ENCODE results near the gene IFNAR2. TPM values are rescaled to one million over a fixed set of nuclear protein-coding genes. Genes with fewer than 3 reads are reported as not detected.

Gene IFNAR2
- total RNA-seq, 1 donor from 2014 or later, result 20.3 TPM

DNA sequence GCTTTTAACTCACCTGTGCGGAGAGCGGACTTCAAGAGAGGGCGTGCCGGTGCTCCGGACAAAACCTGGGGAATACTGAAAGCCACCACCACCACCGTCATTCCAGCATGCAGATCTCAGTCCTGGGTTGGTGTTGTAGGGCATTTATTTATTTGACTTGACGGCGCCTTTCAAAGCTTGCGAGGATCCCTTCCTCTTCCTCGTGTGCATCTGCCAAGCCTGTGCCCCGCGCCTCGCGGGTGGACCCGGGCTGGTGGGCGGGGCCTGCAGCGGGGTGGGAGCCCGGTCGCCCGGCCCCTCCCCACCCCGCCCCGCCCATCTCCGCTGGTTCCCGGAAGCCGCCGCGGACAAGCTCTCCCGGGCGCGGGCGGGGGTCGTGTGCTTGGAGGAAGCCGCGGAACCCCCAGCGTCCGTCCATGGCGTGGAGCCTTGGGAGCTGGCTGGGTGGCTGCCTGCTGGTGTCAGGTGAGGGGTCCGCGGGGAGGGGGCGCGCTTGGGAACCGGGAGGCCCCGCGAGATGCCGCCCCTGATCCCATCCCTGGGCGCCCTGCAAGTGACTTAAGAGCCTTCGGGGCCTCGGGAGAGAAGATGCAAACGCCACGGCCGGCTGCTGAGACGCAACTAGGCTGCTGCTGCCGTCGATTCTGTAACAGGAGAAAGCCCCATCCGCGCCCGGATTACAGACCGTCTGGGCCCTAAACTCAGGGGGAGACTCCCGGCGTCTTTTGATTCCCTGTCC is 36.5 kb downstream of the IFNAR2 start, which contains the start of gene IL10RB:
Gene IL10RB, plus strand, starts transcription at position 318 of the 739 bp plus-strand sequence. Its CDS starts 99 bp downstream, at position 417.
- H3K27ac Mint-ChIP-seq, result peak within 1 kb of the TSS; percentile 89
- DNase-seq (ENCODE audit: low spot score in 2 of 2, unreplicated experiment in 2 of 2), result peak; percentile 62 to 74
- TF ChIP-seq, protein P1, sequence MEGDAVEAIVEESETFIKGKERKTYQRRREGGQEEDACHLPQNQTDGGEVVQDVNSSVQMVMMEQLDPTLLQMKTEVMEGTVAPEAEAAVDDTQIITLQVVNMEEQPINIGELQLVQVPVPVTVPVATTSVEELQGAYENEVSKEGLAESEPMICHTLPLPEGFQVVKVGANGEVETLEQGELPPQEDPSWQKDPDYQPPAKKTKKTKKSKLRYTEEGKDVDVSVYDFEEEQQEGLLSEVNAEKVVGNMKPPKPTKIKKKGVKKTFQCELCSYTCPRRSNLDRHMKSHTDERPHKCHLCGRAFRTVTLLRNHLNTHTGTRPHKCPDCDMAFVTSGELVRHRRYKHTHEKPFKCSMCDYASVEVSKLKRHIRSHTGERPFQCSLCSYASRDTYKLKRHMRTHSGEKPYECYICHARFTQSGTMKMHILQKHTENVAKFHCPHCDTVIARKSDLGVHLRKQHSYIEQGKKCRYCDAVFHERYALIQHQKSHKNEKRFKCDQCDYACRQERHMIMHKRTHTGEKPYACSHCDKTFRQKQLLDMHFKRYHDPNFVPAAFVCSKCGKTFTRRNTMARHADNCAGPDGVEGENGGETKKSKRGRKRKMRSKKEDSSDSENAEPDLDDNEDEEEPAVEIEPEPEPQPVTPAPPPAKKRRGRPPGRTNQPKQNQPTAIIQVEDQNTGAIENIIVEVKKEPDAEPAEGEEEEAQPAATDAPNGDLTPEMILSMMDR (IDR thresholded peaks at IDR 0.05; ENCODE audit: unreplicated experiment), result no peak
- H3K9me3 Mint-ChIP-seq, result no peaks in the 10 kb centered on the region
- H3K4me3 Mint-ChIP-seq, result peak within 1 kb of the TSS; percentile 77
- peaks cover 22% of the 10 kb centered on the region for H3K36me3 Mint-ChIP-seq
- peaks cover 22% of the 10 kb centered on the region for H3K4me1 Mint-ChIP-seq
- H3K27me3 Mint-ChIP-seq (ENCODE audit: low read depth), result no peaks in the 10 kb centered on the region

DNA sequence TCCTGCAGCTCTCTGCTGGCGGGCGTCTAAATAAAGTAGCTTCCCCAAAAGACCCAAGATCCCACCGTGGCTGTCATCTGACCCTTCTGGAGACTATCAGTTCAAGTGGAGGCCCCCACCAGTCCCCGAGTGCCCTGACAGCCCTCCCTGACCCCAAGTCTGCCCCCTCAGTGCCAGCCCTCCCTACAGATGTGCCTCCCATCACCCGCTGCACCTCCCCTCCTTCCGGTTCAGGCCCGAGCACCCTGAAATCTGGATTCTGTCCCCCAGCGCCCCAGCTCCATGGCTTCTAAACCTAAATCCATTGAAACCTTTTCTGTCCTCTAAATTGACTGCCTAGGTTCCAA is 37.0 kb downstream of the IFNAR2 start:
- Mint-ChIP-seq H3K4me3 (peak overlapping the region; percentile 77), H3K27ac (peak overlapping the region; percentile 89), H3K36me3 (peaks cover 22% of the 10 kb centered on the region), H3K27me3 (ENCODE audit: low read depth) (no peaks in the 10 kb centered on the region), H3K4me1 (peaks cover 22% of the 10 kb centered on the region), H3K9me3 (no peaks in the 10 kb centered on the region)
- TF ChIP-seq, protein P1 (IDR thresholded peaks at IDR 0.05; ENCODE audit: unreplicated experiment), result no peak
- no peak for DNase-seq (ENCODE audit: low spot score in 2 of 2, unreplicated experiment in 2 of 2)

DNA sequence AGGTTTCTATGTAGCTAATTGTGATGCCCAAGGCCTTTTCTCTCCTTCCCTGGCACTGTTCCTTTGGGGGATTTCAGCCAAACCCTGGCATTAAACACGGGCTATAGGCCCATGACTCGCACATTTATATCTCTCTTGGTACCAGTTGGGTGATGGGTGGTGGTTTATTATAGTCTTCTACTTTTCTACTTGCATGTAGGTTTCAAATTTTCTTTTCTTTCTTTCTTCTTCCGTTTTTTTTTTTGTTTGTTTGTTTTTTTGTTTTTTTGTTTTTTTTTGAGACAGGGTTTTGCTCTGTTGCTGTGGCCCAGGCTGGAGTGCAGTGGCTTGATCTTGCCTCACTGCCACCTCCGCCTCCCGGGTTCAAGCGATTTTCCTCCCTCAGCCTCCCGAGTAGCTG is 37.5 kb downstream of the IFNAR2 start:
- Mint-ChIP-seq H3K36me3 (peaks cover 22% of the 10 kb centered on the region), H3K4me3 (peak overlapping the region; percentile 77), H3K9me3 (no peaks in the 10 kb centered on the region), H3K27me3 (ENCODE audit: low read depth) (no peaks in the 10 kb centered on the region), H3K27ac (peak overlapping the region; percentile 89), H3K4me1 (peaks cover 22% of the 10 kb centered on the region)
- DNase-seq (ENCODE audit: low spot score in 2 of 2, unreplicated experiment in 2 of 2), result no peak
- TF ChIP-seq, protein P1 (IDR thresholded peaks at IDR 0.05; ENCODE audit: unreplicated experiment), result no peak

DNA sequence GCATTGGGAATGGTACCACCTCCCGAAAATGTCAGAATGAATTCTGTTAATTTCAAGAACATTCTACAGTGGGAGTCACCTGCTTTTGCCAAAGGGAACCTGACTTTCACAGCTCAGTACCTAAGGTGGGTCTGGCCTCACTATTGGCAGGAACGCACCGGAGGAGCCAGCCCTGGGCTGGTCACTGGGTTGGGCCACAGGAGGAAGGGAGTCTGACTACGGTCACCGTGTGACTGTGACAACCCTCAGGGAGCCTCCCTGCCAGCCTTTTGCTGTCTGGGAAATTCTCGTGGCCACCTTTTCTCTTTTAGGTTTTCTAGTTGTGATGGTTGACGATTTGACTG is 38.6 kb downstream of the IFNAR2 start:
- Mint-ChIP-seq H3K4me3 (peak overlapping the region; percentile 77), H3K36me3 (peaks cover 25% of the 10 kb centered on the region), H3K27me3 (ENCODE audit: low read depth) (no peaks in the 10 kb centered on the region), H3K27ac (peak overlapping the region; percentile 33), H3K4me1 (peaks cover 22% of the 10 kb centered on the region), H3K9me3 (peaks cover under 1% of the 10 kb centered on the region)
- DNase-seq (ENCODE audit: low spot score in 2 of 2, unreplicated experiment in 2 of 2), result no peak
- TF ChIP-seq, protein P1 (IDR thresholded peaks at IDR 0.05; ENCODE audit: unreplicated experiment), result no peak

DNA sequence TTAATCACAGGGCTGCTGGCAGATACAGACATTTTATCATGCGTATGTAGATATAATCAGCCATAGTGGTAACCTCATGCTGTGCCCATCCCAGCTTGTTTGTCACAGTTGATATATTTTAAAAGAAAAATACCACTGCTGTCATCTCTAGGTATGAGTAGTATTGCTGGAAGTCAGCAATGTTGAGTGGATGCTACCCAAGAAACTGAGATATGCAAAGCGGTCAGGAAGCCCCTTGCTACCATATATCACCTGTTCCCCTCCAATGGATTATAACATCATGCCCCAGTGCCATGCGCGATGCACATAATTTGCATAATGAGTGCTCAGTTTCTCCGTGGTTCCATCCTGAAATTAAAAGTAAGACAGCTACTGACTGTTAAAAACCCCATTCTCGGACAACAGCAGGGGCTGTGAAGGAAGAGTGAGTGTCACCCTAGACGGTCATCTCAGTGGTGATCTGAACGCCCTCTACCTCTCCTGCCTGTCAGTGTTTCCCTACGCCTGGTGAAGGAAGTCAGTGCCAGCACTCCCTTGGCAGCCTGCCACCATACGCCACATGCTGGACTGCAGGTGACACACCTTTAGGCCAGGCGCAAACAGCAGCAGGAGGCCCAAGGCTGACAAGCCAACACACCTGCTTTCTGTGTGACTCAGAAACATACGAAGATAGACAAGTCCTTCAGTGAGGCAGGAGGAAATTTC is 39.2 kb downstream of the IFNAR2 start:
- Mint-ChIP-seq H3K27ac (no peak overlapping the region), H3K27me3 (ENCODE audit: low read depth) (no peaks in the 10 kb centered on the region), H3K4me1 (peaks cover 22% of the 10 kb centered on the region), H3K4me3 (no peak overlapping the region), H3K36me3 (peaks cover 30% of the 10 kb centered on the region), H3K9me3 (peaks cover 5% of the 10 kb centered on the region)
- no peak for DNase-seq (ENCODE audit: low spot score in 2 of 2, unreplicated experiment in 2 of 2)
- TF ChIP-seq, protein P1 (IDR thresholded peaks at IDR 0.05; ENCODE audit: unreplicated experiment), result no peak

Measured in mesothelial cell of epicardium (in vitro differentiated cells).